GM19023 (cell line): Measurements from ENCODE around the gene HOXB13.

ENCODE experiments used
- ATAC-seq: cut with Tn5 transposase; IDR thresholded peaks from one replicate; pipeline ENCODE4 v1.9.1; 2021; ENCODE audit warnings: mild to moderate bottlenecking, moderate library complexity; ENCODE audit not compliant: unreplicated experiment

HOXB13 gene

DNA sequence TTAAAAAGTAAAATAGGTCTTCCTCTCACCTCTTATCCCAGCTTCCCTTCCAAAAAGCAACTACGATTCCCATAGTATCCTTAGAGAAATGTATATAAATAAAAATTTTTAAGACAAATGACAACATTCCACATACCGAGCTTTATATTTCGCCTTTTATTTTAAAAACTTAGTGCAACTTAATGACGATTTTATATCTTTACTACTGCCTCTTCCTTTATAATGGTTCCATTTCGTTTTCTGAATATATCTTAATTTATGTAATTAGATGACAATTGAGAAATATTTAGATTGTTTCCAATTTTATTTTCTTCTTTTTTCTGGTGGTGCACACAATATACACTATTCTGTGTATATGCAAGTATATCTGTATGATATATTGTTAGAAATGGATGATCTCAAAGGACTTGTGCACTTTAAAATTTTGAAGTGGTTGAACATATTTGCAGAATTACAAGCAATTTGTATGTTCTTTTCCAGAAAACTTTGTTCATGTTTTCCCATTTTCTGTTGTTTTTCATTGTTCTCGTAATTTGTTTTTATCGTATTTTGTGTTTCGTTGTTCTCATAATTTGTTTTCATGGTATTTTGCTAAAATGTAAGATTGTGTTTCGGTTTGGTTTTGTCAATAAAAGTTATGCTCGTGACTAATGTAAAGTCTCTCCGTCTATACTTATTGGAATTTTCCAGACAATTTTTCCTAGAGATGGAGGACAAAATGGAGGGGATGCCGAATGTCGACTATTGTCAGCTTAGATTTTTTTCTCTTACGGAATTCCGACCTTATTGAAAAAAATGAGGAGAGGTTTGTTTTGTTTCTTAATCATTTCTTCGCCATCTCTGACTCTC lies 20.4 kb upstream of the HOXB13 start:
- no peak for ATAC-seq

DNA sequence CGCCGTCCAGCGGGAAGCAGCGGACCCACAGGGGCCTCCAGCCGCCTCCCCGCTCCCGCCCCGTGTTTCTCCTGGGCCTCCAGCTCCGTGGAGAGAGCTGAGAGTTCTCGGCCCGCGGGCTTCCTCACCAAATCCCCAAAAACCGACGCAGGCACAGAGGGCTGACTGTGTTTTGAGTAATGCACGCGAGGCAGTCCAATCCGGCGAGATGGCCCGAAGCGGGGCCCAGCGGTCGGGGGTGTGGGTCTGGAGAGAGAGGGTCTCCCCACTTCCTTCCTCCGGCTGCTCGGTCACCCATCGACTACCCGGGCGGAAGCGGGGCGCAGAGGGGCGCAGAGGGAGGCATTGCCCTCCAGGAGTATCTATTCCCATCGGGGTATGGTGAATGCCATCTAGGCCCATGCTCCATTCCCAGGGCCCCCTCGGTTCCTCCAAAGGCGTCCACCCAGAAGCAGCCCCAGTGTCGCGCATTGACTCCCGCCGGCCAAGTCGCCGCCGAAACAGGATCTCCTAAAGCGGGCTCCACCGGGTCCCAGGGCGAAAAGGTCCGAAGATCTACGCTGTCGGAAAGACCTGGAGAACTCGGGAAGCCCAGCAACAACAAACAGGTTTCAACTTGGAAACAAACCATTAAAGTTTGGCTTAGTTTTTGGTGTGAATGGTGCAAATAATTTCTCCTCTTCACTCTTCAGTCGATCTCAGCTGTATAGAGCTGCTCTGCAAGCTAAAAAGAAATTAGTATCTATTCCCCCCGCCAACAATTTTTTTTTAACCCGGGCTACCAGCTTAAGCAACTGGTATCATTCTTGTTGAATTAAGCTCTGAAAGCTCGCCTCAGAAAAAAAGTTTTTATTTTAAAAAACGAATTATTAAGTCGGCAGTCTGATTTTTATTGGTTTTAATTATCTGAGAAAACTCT lies 19.2 kb upstream of the HOXB13 start:
- no peak for ATAC-seq

DNA sequence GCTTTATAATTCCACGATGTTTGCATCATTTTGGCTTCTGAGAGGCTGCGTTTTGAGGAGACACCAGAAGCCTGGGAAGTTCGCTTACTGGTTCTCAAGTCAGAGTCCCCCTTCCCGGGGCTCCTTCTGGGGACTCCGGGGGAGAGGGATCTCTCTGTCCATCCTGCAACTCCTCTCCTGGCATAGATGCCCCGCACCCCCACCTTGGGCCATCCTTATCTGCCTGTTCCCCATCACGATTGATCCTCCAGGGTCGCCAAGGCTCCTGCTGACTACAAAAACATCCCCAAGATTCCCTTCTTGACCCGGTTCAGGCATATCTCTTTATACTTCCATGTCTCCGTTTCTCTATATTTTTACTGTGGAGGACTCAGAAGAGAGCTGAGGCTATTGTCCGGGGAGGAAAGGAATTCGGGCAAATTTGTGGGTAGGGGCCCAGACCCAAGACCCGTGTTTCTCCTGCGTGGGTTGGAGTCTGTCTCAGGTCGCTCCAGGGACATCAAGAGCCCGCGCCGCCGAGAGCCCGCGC lies 18.4 kb upstream of the HOXB13 start:
- no peak for ATAC-seq

DNA sequence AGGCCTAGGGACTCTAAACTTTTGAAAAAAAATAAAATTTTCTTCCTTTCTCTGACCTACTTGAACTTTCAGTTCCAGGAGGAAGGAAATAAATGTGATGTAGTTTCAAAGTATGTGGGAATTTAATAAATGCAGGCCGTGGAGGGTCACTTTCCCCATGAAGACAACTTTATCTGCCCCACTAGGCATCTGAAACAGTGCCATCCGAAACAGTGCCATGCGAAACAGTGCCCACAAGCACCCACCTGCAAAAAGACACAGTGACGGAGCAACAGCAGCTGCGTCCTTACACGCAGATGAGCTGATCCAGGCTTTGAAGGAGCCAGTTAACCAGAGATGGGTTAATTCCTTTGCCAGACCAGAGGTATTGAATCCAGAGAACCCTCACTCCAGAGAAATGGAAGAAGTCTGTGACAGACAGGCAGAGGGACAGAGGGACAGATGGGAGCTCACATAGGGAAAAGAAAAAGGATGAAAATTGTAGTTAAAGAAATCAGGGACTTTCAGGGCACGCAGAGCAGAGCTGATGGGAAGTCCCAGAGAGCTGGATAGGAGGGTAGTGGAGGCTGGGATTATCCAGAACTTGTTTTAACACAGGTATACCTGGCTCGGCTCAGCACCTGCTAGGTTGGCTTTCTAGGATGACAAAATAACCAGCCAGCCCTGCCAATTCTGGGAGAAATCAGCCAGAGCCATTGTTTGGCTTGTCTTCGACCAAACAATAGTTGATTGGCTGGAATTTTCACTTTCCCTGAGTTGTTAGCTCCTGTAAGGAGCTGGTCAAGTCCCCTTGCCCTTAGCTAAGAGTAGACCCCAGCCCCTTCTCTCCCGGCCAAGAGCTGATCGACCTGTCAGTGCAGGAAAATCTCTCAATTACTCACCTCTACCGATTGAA lies 17.1 kb upstream of the HOXB13 start:
- no peak for ATAC-seq

DNA sequence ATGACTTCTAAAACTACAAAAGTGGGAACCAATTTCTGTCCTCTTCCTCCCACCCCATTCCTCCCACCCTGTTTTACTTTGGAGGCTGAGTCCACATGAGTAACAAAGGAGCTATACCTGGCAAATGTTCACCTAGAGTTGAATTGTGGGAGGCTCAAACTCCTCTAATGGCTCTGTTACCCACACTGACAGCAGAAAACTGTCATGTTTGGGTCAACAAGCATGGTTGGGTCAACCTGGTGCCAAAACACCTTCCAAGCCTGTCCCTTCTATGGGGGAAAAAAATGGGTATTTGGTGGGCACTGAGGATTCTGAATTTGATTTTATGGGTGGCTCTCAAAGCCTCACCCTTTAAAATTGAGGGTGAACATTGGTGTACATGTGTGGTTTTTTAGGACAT lies 12.0 kb upstream of the HOXB13 start:
- no peak for ATAC-seq

DNA sequence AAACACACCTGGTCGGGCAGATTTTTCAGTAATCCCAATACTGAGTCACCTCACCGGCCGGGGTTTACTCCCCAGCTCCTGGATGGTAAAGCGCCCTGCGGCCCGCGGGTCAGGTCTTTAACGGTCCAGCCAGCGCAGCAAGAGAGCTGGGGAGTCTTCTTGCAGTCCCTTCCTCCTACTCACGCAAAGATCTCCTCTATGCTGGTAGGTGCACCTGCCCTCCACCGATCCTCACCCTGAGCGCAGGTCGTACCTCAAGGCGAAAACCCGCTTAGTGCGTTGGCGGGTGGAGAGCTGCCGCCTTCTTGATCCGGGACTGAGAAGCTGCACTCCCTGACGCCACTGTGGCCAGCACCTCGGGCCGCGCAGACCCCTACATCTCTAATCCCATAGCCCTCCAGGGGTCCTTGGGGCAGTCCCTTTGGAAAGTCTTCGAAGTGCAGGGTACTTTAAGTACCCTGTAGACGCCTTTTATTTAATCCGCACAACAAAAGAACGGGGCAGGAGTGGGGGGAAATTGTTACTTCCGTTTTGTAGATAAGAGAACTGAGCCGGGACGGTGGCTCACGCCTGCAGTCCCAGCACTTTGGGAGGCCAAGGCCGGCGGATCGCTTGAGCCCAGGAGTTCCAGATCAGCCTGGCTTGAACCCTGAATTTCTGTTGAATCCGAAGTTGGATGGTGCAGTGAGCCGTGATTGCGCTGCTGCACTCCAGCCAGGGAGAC lies 10.4 kb upstream of the HOXB13 start:
- no peak for ATAC-seq

DNA sequence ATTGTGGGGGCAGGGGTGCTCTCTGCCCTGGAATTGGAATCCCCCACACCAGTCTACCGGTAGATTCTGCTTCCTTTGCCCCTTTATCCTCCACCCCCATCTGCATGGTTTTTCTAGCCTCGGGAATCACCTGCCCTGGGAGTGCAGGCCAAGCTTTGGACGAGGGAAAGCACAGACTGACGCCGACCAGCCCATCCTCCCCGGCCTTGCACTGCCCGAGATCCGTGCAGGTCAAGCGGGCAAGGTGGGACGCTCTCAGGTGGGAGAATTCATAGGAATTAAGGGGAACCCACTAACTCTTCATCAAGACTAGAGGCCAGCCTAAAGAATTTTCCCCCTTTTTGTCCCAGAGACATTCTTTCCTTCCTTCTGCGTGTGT lies 9.9 kb upstream of the HOXB13 start:
- no peak for ATAC-seq

DNA sequence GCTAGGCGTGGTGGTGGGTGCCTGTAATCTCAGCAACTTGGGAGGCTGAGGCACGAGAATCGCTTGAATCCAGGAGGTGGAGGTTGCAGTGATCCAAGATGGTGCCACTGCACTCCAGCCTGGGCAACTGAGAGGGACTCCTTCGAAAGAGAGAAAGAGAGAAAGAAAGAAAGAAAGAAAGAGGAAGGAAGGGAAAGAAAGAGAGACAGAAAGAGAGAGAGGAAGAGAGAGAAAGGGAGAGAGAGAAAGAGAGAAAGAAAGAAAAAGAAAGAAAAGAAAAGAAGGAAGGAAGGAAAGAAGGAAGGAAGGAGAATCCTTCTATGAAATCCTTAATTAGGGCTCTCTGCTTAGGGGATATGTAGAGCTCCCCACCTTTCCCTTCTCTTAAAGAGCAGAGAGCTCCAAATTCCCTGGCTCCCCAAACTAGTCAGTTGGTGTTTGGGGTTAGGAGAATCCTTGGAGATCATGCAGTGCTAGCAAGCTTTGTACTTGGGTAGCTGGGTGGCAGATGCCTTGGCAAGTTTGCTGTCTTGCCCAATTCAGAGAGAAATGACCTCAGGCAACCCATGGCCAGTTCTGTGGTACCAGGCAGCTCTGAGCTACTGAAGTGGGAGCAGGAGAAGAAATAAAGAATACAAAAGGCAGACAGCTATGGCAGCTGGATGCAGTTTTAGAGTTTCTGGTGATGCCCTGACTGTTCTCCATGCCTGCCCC lies 8.9 kb upstream of the HOXB13 start:
- no peak for ATAC-seq

DNA sequence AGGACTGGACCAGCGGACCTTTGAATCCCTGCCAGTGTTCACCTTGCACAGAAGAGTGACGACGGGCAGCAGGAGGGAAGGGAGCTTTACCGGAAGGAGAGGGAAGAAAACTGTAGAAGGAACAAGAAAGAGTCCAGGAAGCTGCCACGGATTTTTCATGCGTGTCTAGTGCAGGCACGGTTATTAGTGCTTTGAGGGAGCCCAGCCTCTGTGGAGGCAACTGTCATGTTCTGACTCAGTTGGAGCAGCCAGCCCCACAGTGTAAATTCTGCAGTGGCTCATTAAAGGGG lies 6.5 kb upstream of the HOXB13 start:
- ATAC-seq, result no peak

DNA sequence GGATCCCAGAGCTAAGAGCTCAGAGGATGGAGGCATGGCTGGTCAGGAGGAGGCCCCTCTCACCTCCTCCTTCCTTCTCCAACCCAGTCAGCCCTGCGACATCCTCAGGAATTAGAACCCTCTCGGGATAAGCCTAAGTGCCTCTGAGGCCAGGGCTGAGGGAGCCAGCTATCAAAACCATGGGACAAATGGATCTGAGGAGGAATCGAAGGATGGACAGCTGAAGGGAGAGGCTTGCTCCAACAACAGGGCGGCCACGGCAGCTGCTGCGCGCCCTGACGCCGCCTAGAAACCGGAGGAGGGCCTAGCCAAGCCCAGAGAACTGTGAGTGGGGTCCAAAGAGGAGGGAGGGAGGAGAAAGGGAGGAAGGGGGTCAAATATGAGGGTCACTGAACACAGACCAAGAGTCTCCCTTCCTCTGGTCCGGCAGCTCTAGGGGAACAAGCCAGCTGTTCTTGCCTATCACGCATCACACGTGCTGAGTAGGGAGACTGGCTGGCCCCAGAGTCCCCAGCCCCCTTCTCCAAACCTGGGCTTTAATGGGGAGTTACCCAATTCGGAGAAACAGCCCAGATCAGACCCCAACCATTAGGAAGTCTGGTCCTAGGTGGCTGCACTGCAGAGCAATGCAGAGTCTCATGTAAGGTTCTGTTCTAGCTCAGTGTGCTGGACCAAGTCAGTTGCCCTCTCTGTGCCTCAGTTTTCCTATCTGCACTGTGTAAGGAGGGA lies 5.9 kb upstream of the HOXB13 start:
- ATAC-seq, result no peak

DNA sequence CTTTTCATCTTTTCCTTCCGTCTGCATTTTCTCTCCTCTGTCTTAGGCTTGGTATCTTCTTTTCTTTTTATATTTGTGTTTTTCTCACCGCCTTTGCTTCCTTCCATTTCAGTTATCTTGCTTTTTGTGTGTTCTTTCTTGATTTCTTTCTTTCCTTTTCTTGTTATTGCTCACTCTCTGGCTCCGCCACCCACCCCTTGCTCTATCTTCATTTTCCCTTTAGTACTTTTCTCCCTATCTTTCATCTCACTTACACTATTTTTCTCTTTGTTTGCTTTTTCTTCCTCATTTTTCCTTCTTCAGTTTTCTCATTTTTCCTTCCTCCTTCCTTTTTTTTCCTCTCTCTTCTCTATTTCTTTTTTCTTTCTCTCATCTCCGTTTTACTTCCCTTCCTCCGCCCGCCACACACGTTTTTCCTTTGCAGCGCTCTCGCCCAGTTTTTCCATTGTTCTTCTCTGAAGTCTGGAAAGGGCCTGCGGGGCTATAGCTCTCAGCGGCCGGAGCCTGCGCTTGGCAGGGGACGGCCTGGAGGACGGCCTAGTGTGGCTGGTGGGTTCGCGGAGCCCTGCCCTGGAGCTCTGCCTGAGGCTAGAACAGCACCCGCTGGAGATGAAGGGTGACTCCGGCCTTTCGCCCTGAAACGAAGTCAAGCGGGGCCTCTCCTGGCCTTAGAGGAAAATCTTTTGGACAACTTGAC lies 5.2 kb upstream of the HOXB13 start:
- ATAC-seq, result no peak

DNA sequence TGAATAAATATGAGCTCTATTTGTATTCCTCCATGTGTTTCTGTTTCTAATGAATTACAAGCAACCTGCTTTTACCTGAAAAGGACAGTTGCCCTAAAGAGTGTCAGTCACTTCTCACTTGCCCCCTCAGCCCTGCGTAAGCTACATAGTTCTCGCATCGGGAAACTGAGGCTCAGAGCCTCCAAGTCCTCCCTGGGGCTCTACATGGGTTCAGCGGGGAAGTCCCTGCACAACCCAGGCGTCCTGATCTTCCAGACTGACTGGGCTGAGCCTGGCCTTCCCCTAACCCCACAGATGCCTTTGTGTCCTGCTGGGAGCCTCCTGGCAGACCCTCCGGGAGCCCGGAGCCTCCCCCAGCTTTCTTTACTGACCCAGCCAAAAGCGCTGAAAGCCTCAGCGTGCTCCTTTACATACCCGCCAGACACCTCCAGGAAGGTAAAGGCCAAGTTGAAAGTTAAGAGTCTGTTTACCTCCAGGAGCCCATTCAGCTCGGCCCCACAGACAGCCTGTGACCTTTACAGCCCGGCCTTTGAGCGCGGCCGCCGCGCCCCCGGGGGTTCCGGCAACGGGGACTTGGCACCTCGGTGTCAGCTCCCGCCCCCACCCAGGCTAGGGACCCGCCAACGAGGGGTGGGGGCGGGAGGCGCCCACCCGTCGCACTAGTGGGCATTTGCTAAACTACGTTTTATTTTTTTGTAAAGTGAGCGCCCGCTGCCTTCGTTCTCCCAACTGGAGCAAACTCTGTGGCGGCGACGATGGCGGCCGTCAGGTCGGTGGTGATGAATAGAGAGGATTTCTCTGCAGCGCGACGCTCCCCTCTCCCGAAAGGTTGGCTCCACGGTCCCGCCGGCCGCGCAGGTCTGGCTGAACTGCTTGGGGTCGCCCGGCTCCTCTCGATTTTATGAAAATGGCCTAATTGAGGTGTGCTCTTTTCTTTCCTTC lies 4.4 kb upstream of the HOXB13 start:
- ATAC-seq, result no peak

DNA sequence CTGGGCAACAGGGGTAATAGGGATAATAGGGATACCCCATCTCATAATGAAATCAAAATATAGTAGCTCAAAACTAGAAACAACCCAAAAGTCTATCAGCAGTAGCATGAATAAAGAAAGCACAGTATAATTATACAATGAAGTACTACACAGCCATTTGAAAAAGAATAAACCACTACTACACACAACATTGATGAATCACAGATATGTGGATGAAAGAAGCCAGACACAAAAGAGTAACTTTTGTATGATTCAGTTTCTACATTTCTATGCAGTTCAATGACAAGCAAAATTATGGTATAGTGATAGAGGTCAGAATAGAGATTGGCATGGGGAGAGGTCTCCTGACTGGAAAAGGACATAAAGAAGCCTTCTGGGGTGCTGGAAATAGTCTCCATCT lies 2.8 kb upstream of the HOXB13 start:
- ATAC-seq, result no peak

DNA sequence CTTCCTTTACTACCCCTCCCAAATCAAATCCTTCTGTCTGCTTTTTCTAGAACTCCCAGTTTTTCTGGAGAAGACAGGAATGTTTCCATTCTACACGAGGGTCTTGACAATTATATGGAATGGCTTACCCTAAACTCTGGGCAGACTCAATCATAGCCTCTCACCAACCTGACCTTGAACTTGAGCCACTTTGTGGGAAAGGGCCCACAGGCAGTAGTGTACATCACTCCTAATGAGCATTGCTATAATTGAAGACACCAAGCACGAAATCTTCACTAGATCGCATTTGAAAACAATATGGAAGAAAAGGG lies 1.6 kb upstream of the HOXB13 start:
- no peak for ATAC-seq

DNA sequence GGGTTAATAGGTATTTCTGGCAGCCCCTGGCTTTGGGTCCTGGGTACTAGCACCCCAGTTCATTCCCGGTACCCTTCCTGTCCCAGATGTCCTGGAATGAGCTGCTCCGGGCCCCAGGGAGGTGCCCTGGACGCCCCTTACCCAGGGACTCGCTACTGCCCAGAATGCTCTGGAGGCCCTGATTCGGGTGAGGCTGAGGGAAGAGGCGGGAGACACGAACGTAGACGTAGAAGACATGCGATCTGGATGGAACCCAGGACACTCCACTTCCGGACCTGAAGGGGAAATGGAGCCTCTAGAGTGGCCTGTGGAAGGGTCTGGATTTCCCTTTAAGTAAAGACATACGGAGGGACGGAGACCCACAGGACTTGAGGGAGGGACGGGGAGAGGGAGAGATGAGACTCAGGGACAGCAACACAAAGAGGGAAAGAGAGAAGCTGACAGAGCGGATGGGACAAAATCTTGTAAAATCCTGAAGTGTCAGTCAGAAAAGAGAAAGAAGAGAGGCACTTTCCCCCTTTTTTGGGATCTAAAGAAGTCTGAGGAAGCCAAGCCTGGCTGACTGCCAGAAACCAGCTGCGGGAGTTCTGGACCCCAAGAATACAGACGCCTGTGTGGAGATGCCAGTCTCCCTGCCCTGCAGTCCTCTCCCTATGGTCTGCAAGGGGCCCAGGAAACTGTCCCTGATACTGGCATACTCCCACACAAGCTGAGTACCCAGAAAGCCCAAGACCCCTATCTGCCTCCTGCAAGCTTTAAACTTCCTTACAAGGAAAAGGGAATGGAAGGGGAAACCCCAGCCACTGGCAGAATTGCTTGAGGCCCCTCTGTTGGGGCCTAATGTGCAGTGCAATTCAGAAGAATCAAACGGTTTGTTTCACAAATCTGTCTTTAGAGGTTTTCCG lies 1.0 kb upstream of the HOXB13 start:
- no peak for ATAC-seq

DNA sequence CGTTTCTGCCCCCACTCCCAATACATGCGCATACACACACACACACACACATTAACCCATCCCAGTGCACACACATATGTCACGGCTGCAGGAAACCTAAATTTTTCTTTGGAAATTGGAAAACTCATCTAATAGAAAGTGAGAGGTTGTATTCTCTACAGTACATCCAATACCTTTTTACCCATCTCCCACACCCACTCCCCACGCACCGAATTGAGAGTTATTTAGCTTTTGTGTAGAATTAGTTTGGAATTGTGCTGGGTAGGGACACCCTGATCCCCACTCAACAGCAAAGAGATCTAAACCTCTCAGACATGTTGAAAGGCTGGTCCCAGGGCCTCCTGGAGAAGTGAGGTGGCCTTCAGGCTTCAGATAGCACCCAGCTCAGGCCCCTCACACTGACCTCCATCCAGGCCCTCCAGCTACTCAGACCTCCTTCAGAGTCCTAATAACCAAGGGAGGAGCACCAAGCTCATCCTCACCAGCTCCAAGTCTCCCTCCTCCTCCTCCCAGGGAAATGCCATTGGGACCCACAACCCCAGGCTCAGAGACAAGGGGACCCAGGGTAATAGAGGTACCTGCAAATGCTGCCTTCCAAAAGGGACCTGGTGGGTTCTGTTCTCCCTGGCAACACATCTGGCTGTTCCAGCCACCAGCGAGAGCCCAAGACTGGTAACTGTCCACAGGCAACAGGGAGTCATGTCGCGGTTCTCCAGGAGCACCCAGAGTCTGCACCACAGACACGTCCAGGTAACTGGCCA lies 955 bp downstream of the HOXB13 start:
- no peak for ATAC-seq
